Measurements from ENCODE around the gene SCUBE3.

Gene SCUBE3

GRCh38 chr6:35297601-35298481, 84.1 kb downstream of the SCUBE3 start, which contains the start of gene DEF6:
TSS of gene DEF6 (plus strand) at chr6:35297818. CDS start at chr6:35297857, 39 bp downstream.
- H3K27me3 ChIP-seq (ENCODE audit: insufficient read depth, low read length, poor library complexity, severe bottlenecking): no peaks in the 10 kb centered on the region
- H3K4me1 ChIP-seq (ENCODE audit: insufficient read depth, low read length, poor library complexity, severe bottlenecking): peaks cover 71% of the 10 kb centered on the region
- peaks cover 50% of the 10 kb centered on the region for H3K79me2 ChIP-seq (ENCODE audit: insufficient read depth, low read length)
- 0 out of 2 replicates have a peak within 1 kb of the TSS, but pooled peaks have one; percentile 50 for H2AFZ ChIP-seq (ENCODE audit: low read length)
- peak within 1 kb of the TSS; percentile 91 for H3K4me3 ChIP-seq (ENCODE audit: low read length, poor library complexity, severe bottlenecking)
- no peaks in the 10 kb centered on the region for H3K9me3 ChIP-seq (ENCODE audit: insufficient read depth, low read depth, low read length)
- TF ChIP-seq EZH2phosphoT487 (IDR thresholded peaks at IDR 0.05; ENCODE audit: borderline replicate concordance) (no peak), CTCF (conservative IDR thresholded peaks at IDR 0.05; ENCODE audit: low read length) (peak; percentile 95)
- H3K9me2 ChIP-seq (replicated peaks; ENCODE audit: low read depth, low read length): no peaks in the 10 kb centered on the region
- H3K9ac ChIP-seq (ENCODE audit: low read depth, low read length, poor library complexity, severe bottlenecking): peak within 1 kb of the TSS; percentile 98
- H3F3A ChIP-seq (ENCODE audit: low read depth): no peaks in the 10 kb centered on the region
- peak within 1 kb of the TSS; percentile 89 for H3K4me2 ChIP-seq (ENCODE audit: low read depth, low read length, poor library complexity, severe bottlenecking)
- H4K20me1 ChIP-seq (ENCODE audit: insufficient read depth, low read length, poor library complexity, severe bottlenecking): peaks cover 15% of the 10 kb centered on the region
- no peaks in the 10 kb centered on the region; the same call in 1 of the 2 replicates for H3K36me3 ChIP-seq (ENCODE audit: insufficient read depth, low read length)

- H3F3A ChIP-seq (ENCODE audit: low read depth): no peaks in the 10 kb centered on the region
- H3K4me1 ChIP-seq (ENCODE audit: insufficient read depth, low read length, poor library complexity, severe bottlenecking): peaks cover 79% of the 10 kb centered on the region
- no peaks in the 10 kb centered on the region for H3K27me3 ChIP-seq (ENCODE audit: insufficient read depth, low read length, poor library complexity, severe bottlenecking)
- H4K20me1 ChIP-seq (ENCODE audit: insufficient read depth, low read length, poor library complexity, severe bottlenecking): peaks cover 21% of the 10 kb centered on the region
- H3K79me2 ChIP-seq (ENCODE audit: insufficient read depth, low read length): peaks cover 58% of the 10 kb centered on the region
- no peak for TF ChIP-seq EZH2phosphoT487 (IDR thresholded peaks at IDR 0.05; ENCODE audit: borderline replicate concordance)
- no peak for TF ChIP-seq CTCF (conservative IDR thresholded peaks at IDR 0.05; ENCODE audit: low read length)
- H3K9me2 ChIP-seq (replicated peaks; ENCODE audit: low read depth, low read length): no peaks in the 10 kb centered on the region
- peak overlapping the region; percentile 89 for H3K4me2 ChIP-seq (ENCODE audit: low read depth, low read length, poor library complexity, severe bottlenecking)
- no peak overlapping the region for H2AFZ ChIP-seq (ENCODE audit: low read length)
- H3K9me3 ChIP-seq (ENCODE audit: insufficient read depth, low read depth, low read length): no peaks in the 10 kb centered on the region
- peak overlapping the region; percentile 91 for H3K4me3 ChIP-seq (ENCODE audit: low read length, poor library complexity, severe bottlenecking)
- H3K9ac ChIP-seq (ENCODE audit: low read depth, low read length, poor library complexity, severe bottlenecking): peak overlapping the region; percentile 98
- no peaks in the 10 kb centered on the region; the same call in 1 of the 2 replicates for H3K36me3 ChIP-seq (ENCODE audit: insufficient read depth, low read length)
Observed at GRCh38 chr6:35298625-35299140, 84.9 kb downstream of the SCUBE3 start.

GRCh38 chr6:35299674-35300073, 85.9 kb downstream of the SCUBE3 start:
- TF ChIP-seq EZH2phosphoT487 (IDR thresholded peaks at IDR 0.05; ENCODE audit: borderline replicate concordance): no peak
- no peak for TF ChIP-seq CTCF (conservative IDR thresholded peaks at IDR 0.05; ENCODE audit: low read length)
- Histone ChIP-seq H3K4me1 (ENCODE audit: insufficient read depth, low read length, poor library complexity, severe bottlenecking) (peaks cover 81% of the 10 kb centered on the region), H3K9me3 (ENCODE audit: insufficient read depth, low read depth, low read length) (no peaks in the 10 kb centered on the region)

More at GRCh38 chr6:35299674-35300073, 85.9 kb downstream of the SCUBE3 start:
- Histone ChIP-seq H3K36me3 (ENCODE audit: insufficient read depth, low read length) (no peaks in the 10 kb centered on the region; the same call in 1 of the 2 replicates), H3K4me2 (ENCODE audit: low read depth, low read length, poor library complexity, severe bottlenecking) (peak overlapping the region; percentile 89), H3K27me3 (ENCODE audit: insufficient read depth, low read length, poor library complexity, severe bottlenecking) (no peaks in the 10 kb centered on the region), H3K9ac (ENCODE audit: low read depth, low read length, poor library complexity, severe bottlenecking) (peak overlapping the region; percentile 98), H3F3A (ENCODE audit: low read depth) (no peaks in the 10 kb centered on the region), H3K9me2 (replicated peaks; ENCODE audit: low read depth, low read length) (no peaks in the 10 kb centered on the region), H4K20me1 (ENCODE audit: insufficient read depth, low read length, poor library complexity, severe bottlenecking) (peaks cover 29% of the 10 kb centered on the region), H3K4me3 (ENCODE audit: low read length, poor library complexity, severe bottlenecking) (peak overlapping the region; percentile 91), H2AFZ (ENCODE audit: low read length) (no peak overlapping the region), H3K79me2 (ENCODE audit: insufficient read depth, low read length) (peaks cover 68% of the 10 kb centered on the region)
